NCI-H2196 (cell line): ENCODE measurements around the gene SPON2.

ENCODE experiments used
- DNase-seq: peaks from one replicate; lab custom pipeline; 2025; ENCODE audit not compliant: unreplicated experiment; lab: John Stamatoyannopoulos, UW

The SPON2 gene

GRCh38 chr4:1172971-1173757 is 781 bp upstream of the SPON2 start:
- DNase-seq: no peak

- DNase-seq: no peak
Observed at GRCh38 chr4:1171311-1172227, 814 bp downstream of the SPON2 start.

- DNase-seq: no peak
Observed at GRCh38 chr4:1170976-1171310, 1.4 kb downstream of the SPON2 start.

- no peak for DNase-seq
Observed at GRCh38 chr4:1170156-1170975, 2.0 kb downstream of the SPON2 start.

GRCh38 chr4:1169691-1170096 is 2.7 kb downstream of the SPON2 start:
- DNase-seq: no peak

- DNase-seq: no peak
Observed at GRCh38 chr4:1169171-1169671, 3.2 kb downstream of the SPON2 start.

- no peak for DNase-seq
Observed at GRCh38 chr4:1168191-1169101, 3.9 kb downstream of the SPON2 start.

GRCh38 chr4:1167244-1167949 is 5.0 kb downstream of the SPON2 start:
- DNase-seq: peak; percentile 85

GRCh38 chr4:1166509-1167243 is 5.7 kb downstream of the SPON2 start:
- no peak for DNase-seq

- DNase-seq: no peak
Observed at GRCh38 chr4:1164956-1165545, 7.3 kb downstream of the SPON2 start.

GRCh38 chr4:1164444-1164843 is 7.9 kb downstream of the SPON2 start:
- DNase-seq: no peak

GRCh38 chr4:1164040-1164439 is 8.3 kb downstream of the SPON2 start:
- DNase-seq: no peak

GRCh38 chr4:1160351-1160750 is 12.0 kb downstream of the SPON2 start:
- DNase-seq: no peak

- DNase-seq: no peak
Observed at GRCh38 chr4:1156069-1156468, 16.3 kb downstream of the SPON2 start.

GRCh38 chr4:1155314-1155713 is 17.1 kb downstream of the SPON2 start:
- DNase-seq: no peak

- peak; percentile 24 for DNase-seq
Observed at GRCh38 chr4:1154523-1155182, 17.7 kb downstream of the SPON2 start.

GRCh38 chr4:1154126-1154522 is 18.3 kb downstream of the SPON2 start:
- no peak for DNase-seq

- DNase-seq: no peak
Observed at GRCh38 chr4:1153567-1154090, 18.8 kb downstream of the SPON2 start.
